Psoas muscle (tissue), 8 donors: Measurements from ENCODE around the gene C19orf18. TPM values are rescaled to one million over a fixed set of nuclear protein-coding genes. Genes with fewer than 3 reads are reported as not detected.

Source experiments
- ATAC-seq, 4 donors: fragments of 200-7000 bp; cut with Tn5 transposase; one replicate each; pipeline ENCODE4 v1.9.1; 2020; ENCODE audit warnings: moderate library complexity in 3 of 4, mild to moderate bottlenecking in 2 of 4
- DNase-seq, 2 donors: peaks; one replicate each; pipeline ENCODE4 v3.0.0-alpha.2; 2020
- H3K27ac ChIP-seq: fragments of 200-600 bp; one replicate; pipeline ENCODE4 v1.8.0; 2022
- H3K27me3 ChIP-seq, 3 donors: fragments of 200-600 bp in 1 of 3; one replicate each; pipeline versions ENCODE4 v1.6.1 to v1.8.0; 2013 to 2022; ENCODE audit warnings: low read length in 2 of 3, mild to moderate bottlenecking in 2 of 3, moderate library complexity in 1 of 3; ENCODE audit not compliant: insufficient read depth in 3 of 3
- H3K36me3 ChIP-seq, 2 donors: fragments of 200-600 bp in 1 of 2; one replicate each; pipeline versions ENCODE4 v1.6.1 to v1.8.0; 2013 to 2022; ENCODE audit warnings: low read depth in 1 of 2, mild to moderate bottlenecking in 1 of 2, moderate library complexity in 1 of 2; ENCODE audit not compliant: insufficient read depth in 1 of 2
- H3K4me1 ChIP-seq: fragments of 200-600 bp; one replicate; pipeline ENCODE4 v1.8.0; 2022
- H3K4me3 ChIP-seq: fragments of 200-600 bp; one replicate; pipeline ENCODE4 v1.8.0; 2022; ENCODE audit warnings: mild to moderate bottlenecking
- H3K9me3 ChIP-seq: fragments of 200-600 bp; one replicate; pipeline ENCODE4 v1.8.0; 2022
- WGBS, 3 donors: extraction: QIAGEN DNeasy Blood & Tissue Kit; methylation state at CpG; one replicate each; pipeline versions ENCODE4 v1.1.6 to v1.1.7; 2013; 5-methylcytosine and 5-hydroxymethylcytosine counted together
- intact Hi-C, 2 donors: fragments of 100-400 bp; cut with DNase I; formaldehyde crosslinking; loops; one replicate each; pipeline versions ENCODE4 v1.11.0 to v1.14.2; 2022
- polyA plus RNA-seq, 3 donors: library from polyadenylated mRNA; stranded (reverse); fragments of 200-250 nt; gene quantifications; one replicate each; pipeline ENCODE4 v1.2.3, GENCODE V29; 2013
- total RNA-seq, 4 donors: library from RNA; stranded (reverse); fragmentation: NEBNext Ultra II Directional in 2 of 4; extraction: Animal tissue kit (Norgen Biotek cat#: 25700) in 2 of 4; gene quantifications; one replicate each; pipeline versions ENCODE4 v1.2.1 to v1.2.4, GENCODE V29; 2021 to 2023
- TF ChIP-seq, protein P1 (sequence below): fragments of 200-600 bp; IDR thresholded peaks from one replicate; pipeline ENCODE4 v1.8.0; 2022; ENCODE audit warnings: antibody characterized with exemption
- donor health status: healthy with polysubstance abuse.
- donor health status: DM: no; HTN: no; CAD: no; lungs with moderate emphysema.
- donor health status: Bipolar disorder and iron deficiency.
- donor health status: healthy.
- donor health status: DM: yes; HTN: yes; CAD: no.
- donor health status: DM: no; HTN: no; CAD: no.
- donor health status: DM: no; HTN: no; CAD: no.
- donor health status: DM: yes; HTN: yes; CAD: no.

C19orf18 gene
- total and polyA plus RNA-seq, 7 donors = 0.26 to 1.4 (median 0.55) TPM

DNA sequence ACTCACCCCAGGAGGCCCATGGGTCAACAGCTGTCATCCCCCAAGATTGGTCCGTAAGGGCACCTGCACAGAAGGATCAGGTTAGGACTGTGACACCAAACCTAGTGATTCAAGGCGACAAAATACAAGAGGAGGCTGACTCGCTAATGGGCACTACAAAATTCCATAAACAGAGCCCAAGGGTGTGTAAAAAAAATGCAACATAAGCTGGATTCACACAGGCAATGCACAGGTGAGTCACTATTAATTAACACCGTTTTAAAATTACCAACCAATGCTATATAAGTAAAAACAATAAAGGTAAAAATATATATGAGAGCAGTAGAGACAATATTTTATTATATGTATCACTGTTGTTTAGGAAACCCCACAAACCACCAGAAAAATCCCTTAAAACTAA, 26.3 kb upstream of the C19orf18 start:
- no peak for DNase-seq
- ATAC-seq = no peak
- peak overlapping the region; percentile 99 for H3K4me3 ChIP-seq
- H3K27me3 ChIP-seq = no peaks in the 10 kb centered on the region
- TF ChIP-seq, protein P1, sequence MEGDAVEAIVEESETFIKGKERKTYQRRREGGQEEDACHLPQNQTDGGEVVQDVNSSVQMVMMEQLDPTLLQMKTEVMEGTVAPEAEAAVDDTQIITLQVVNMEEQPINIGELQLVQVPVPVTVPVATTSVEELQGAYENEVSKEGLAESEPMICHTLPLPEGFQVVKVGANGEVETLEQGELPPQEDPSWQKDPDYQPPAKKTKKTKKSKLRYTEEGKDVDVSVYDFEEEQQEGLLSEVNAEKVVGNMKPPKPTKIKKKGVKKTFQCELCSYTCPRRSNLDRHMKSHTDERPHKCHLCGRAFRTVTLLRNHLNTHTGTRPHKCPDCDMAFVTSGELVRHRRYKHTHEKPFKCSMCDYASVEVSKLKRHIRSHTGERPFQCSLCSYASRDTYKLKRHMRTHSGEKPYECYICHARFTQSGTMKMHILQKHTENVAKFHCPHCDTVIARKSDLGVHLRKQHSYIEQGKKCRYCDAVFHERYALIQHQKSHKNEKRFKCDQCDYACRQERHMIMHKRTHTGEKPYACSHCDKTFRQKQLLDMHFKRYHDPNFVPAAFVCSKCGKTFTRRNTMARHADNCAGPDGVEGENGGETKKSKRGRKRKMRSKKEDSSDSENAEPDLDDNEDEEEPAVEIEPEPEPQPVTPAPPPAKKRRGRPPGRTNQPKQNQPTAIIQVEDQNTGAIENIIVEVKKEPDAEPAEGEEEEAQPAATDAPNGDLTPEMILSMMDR = no peak
- H3K36me3 ChIP-seq = peaks cover 16 to 72% of the 10 kb centered on the region in 2 donors
- WGBS, 3 donors = 99% methylated on average over 4 of the region's 4 CpGs
- peaks cover 11% of the 10 kb centered on the region for H3K4me1 ChIP-seq
- intact Hi-C loops = no loop called here
- H3K27ac ChIP-seq = no peak overlapping the region
- H3K9me3 ChIP-seq = peaks cover 74% of the 10 kb centered on the region

DNA sequence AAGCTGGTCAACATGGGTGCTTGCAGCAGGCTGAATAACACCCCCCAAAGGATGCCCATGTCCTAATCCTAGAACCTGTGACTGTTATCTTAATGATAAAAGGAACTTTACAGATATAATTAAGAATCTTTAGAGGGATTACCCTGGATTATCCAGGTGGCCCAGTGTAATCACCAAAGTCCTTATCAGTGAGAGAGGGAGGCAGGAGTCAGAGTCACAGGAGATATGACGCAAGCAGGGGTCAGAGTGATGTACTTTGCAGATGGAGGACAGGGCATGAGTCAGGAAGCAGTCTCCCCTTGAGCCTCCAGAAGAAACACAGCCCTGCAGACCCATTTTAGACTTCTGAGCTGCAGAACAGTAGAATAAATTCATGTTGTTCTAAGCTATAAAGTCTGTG, 18.5 kb upstream of the C19orf18 start:
- Histone ChIP-seq H3K27ac (no peak overlapping the region), H3K27me3 (no peaks in the 10 kb centered on the region), H3K4me1 (no peaks in the 10 kb centered on the region), H3K36me3 (peaks cover 31 to 72% of the 10 kb centered on the region in 2 donors), H3K9me3 (peaks cover 90% of the 10 kb centered on the region), H3K4me3 (no peak overlapping the region)
- intact Hi-C loops = no loop called here
- WGBS, 3 donors = 96 to 100% (median 98%) methylated on average over 1 of the region's 1 CpG
- no peak for DNase-seq
- no peak for ATAC-seq
- TF ChIP-seq, protein P1 = no peak

DNA sequence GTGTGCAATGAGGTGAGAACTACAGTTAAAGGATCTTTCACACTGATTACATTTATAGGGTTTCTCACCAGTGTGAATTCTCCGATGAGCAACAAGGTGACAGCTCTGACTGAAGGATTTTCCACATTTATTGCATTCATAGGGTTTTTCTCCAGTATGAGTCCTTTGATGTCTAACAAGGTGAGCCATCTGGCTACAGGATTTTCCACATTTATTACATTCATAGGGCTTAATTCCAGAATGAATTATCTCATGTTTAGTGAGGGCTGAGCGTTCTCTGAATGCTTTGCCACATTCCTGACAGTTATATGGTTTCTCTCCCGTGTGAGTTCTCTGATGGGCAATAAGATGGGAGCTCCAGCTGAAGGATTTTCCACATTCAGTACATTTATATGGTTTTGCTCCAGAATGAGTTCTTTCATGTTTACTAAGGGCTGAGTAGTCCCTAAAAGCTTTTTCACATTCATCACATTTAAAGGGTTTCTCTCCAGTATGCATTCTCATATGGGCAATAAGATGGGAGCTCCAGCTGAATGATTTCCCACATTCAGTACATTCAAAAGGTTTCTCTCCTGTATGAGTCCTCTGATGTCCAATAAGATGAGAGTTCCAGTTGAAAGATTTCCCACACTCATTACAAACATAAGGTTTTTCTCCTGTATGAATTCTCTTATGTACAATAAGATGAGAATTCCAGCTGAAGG, 4.4 kb upstream of the C19orf18 start:
- 97 to 99% (median 98%) methylated on average over 3 of the region's 3 CpGs for WGBS, 3 donors
- DNase-seq (no peak), ATAC-seq (no peak)
- no peak overlapping the region for H3K27ac ChIP-seq
- TF ChIP-seq, protein P1 = no peak
- H3K4me3 ChIP-seq = no peak overlapping the region
- peaks cover 98% of the 10 kb centered on the region for H3K9me3 ChIP-seq
- H3K4me1 ChIP-seq = no peaks in the 10 kb centered on the region
- intact Hi-C loops = no loop called here
- peaks cover 56 to 66% of the 10 kb centered on the region in 2 donors for H3K36me3 ChIP-seq
- peaks cover 0 to 1% (median 0%) of the 10 kb centered on the region in 3 donors for H3K27me3 ChIP-seq

DNA sequence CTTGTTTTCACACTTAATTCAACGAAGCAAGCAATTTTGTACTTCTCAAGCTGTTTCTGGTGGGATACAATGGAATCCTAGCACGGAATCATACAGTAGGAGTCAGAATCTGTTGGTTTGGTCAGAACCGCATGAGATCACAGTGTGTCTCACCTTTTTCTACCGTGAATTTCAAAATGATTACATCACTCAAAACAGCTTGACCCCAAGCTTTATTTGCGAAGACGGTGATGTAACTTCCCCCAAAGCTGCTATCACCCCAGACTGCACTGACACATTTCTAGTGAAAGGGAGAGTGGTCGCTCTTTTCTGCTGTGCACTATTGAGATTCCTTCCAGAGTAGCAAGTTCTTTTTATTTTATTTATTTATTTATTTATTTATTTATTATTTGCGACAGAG, 9.6 kb downstream of the C19orf18 start:
- 80 to 93% (median 91%) methylated on average over 8 of the region's 8 CpGs for WGBS, 3 donors
- H3K4me3 ChIP-seq = no peak overlapping the region
- DNase-seq (no peak), ATAC-seq (no peak)
- intact Hi-C loops = no loop called here
- H3K4me1 ChIP-seq = no peaks in the 10 kb centered on the region
- TF ChIP-seq, protein P1 = no peak
- H3K36me3 ChIP-seq = peaks cover 0 to 11% of the 10 kb centered on the region in 2 donors
- H3K27ac ChIP-seq = no peak overlapping the region
- H3K9me3 ChIP-seq = peaks cover 91% of the 10 kb centered on the region
- no peaks in the 10 kb centered on the region for H3K27me3 ChIP-seq

DNA sequence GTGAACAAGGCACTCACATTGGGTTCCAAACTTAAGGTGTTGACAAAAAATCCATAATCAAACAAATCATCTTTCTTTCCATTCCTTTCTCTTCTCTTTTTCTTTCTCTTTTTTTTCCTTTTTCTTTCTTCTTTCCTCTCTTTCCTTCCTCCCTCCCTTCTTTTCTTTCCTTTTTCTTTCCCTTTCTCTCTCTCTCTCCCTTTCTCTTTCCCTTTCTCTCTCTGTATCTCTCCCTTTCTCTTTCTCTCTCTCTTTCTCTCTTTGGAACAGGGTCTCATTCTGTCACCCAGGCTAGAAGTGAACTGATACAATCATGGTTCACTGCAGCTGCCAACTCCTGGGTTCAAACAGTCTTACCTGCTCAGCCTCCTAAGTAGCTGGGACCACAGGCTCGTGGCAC, 12.5 kb downstream of the C19orf18 start:
- no peak for DNase-seq
- H3K4me3 ChIP-seq = no peak overlapping the region
- H3K4me1 ChIP-seq = no peaks in the 10 kb centered on the region
- no peak overlapping the region for H3K27ac ChIP-seq
- no peak for ATAC-seq
- H3K27me3 ChIP-seq = no peaks in the 10 kb centered on the region
- H3K36me3 ChIP-seq = peaks cover 0 to 5% of the 10 kb centered on the region in 2 donors
- 71 to 84% (median 81%) methylated on average over 1 of the region's 1 CpG for WGBS, 3 donors
- H3K9me3 ChIP-seq = peaks cover 84% of the 10 kb centered on the region
- intact Hi-C loops = no loop called here
- TF ChIP-seq, protein P1 = no peak
